ENCODE data around the gene TCP10L. TPM values are rescaled to one million over a fixed set of nuclear protein-coding genes. Genes with fewer than 3 reads are reported as not detected.

The TCP10L gene
- total and polyA plus RNA-seq, 10 of the 15 experiments (the other 5 are each of a cell fraction or from before 2014, with no cell fraction given), result 0.11 to 0.45 (median 0.19) TPM; not detected in 3

DNA sequence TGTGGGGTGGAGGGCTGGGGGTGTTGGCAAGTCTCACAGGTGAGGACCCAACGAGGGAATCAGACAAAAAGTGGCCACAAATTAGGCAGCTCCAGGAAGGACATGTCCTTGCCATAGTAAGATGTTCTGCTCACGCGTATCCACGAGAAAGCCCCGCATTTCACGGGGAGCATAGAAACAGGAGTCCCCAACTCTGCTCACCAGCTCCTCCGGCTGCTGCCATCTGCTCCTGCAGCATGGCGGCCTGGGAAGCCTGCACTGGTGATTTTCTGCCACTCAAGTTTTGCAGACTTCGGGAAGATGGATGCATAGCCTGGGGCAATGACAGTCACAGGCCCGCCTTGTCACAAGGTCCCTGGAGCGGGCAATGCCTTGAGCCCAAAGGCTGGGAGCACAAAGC is 9.3 kb downstream of the TCP10L start:
- DNase-seq (ENCODE audit: low read depth, low spot score) (no peak), FAIRE-seq (no peak), ATAC-seq (no peak)
- WGBS (ENCODE audit: insufficient coverage, insufficient replicate concordance, low lambda C conversion rate, missing lambda C conversion rate), result 76% methylated on average over 10 of the region's 11 CpGs
- CTCF ChIA-PET, result no interaction called here
- Histone ChIP-seq H3K4me3 (no peak overlapping the region), H3K36me3 (ENCODE audit: control insufficient read depth in 2 of 2, insufficient read depth in 2 of 2, low read length in 1 of 2) (no peaks in the 10 kb centered on the region), H3K9ac (ENCODE audit: control insufficient read depth, insufficient read depth, low read length) (no peak overlapping the region), H4K20me1 (ENCODE audit: control insufficient read depth, insufficient read depth) (no peaks in the 10 kb centered on the region), H2AFZ (ENCODE audit: control insufficient read depth, low read depth, low read length) (no peak overlapping the region), H3K4me1 (ENCODE audit: control insufficient read depth, insufficient read depth, low read length) (no peaks in the 10 kb centered on the region), H3K9me3 (replicated peaks; ENCODE audit: control insufficient read depth, insufficient read depth, low read length) (no peaks in the 10 kb centered on the region), H3K79me2 (ENCODE audit: control insufficient read depth, insufficient read depth, low read length) (no peaks in the 10 kb centered on the region), H3K27me3 (replicated peaks in 1 of 2; ENCODE audit: control insufficient read depth in 2 of 2, insufficient read depth in 2 of 2, low read length in 1 of 2) (no peaks in the 10 kb centered on the region; a peak in 1 of 4 replicates), H3K27ac (ENCODE audit: control insufficient read depth, insufficient read depth) (no peak overlapping the region), H3K4me2 (ENCODE audit: control insufficient read depth, insufficient read depth) (no peak overlapping the region)
- in situ Hi-C loops (cut with MboI) (no loop called here), intact Hi-C loops (cut with micrococcal nuclease; ENCODE audit: unreplicated experiment) (no loop called here)
- TF ChIP-seq SMARCA5 (IDR thresholded peaks at IDR 0.05) (no peak), CEBPB (IDR thresholded peaks at IDR 0.05; ENCODE audit: borderline replicate concordance in 1 of 2, low read depth in 2 of 2, low read length in 2 of 2) (no peak), FOXK2 (IDR thresholded peaks at IDR 0.05) (no peak), ZZZ3 (IDR thresholded peaks at IDR 0.05; ENCODE audit: control insufficient read depth, insufficient read length, low read depth) (no peak), CREM (IDR thresholded peaks at IDR 0.05; ENCODE audit: low read depth) (no peak), HDAC6 (IDR thresholded peaks at IDR 0.05; ENCODE audit: unreplicated experiment) (no peak), NR2C2 (IDR thresholded peaks at IDR 0.05; ENCODE audit: borderline replicate concordance, control insufficient read depth, insufficient read length, low read depth) (no peak), NFIC (IDR thresholded peaks at IDR 0.05; ENCODE audit: low read depth, low read length) (no peak)
- TF ChIP-seq, protein P1, sequence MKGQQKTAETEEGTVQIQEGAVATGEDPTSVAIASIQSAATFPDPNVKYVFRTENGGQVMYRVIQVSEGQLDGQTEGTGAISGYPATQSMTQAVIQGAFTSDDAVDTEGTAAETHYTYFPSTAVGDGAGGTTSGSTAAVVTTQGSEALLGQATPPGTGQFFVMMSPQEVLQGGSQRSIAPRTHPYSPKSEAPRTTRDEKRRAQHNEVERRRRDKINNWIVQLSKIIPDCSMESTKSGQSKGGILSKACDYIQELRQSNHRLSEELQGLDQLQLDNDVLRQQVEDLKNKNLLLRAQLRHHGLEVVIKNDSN (IDR thresholded peaks at IDR 0.05; ENCODE audit: borderline replicate concordance, extremely low read length, insufficient read depth, low read depth, low read length), result no peak
- TF ChIP-seq, protein P2, sequence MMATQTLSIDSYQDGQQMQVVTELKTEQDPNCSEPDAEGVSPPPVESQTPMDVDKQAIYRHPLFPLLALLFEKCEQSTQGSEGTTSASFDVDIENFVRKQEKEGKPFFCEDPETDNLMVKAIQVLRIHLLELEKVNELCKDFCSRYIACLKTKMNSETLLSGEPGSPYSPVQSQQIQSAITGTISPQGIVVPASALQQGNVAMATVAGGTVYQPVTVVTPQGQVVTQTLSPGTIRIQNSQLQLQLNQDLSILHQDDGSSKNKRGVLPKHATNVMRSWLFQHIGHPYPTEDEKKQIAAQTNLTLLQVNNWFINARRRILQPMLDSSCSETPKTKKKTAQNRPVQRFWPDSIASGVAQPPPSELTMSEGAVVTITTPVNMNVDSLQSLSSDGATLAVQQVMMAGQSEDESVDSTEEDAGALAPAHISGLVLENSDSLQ (IDR thresholded peaks at IDR 0.05), result no peak
- TF ChIP-seq, protein P3, sequence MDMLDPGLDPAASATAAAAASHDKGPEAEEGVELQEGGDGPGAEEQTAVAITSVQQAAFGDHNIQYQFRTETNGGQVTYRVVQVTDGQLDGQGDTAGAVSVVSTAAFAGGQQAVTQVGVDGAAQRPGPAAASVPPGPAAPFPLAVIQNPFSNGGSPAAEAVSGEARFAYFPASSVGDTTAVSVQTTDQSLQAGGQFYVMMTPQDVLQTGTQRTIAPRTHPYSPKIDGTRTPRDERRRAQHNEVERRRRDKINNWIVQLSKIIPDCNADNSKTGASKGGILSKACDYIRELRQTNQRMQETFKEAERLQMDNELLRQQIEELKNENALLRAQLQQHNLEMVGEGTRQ (IDR thresholded peaks at IDR 0.05; ENCODE audit: borderline replicate concordance, low read depth, low read length), result no peak
- POLR2A ChIA-PET, result no interaction called here
- SMC1A ChIA-PET (ENCODE audit: uncharacterized antibody, unreplicated experiment), result no interaction called here
- BruUV-seq (replicated peaks), result no TSS peak
- RAD21 ChIA-PET (ENCODE audit: unreplicated experiment), result interaction anchor here (0.7 kb wide), 1 partner anchor 174 kb away, joined by 4 read pairs; no protein-coding TSS in a partner anchor
